Endothelial cell of umbilical vein (primary cell): ENCODE measurements around the gene PAOX. TPM values are rescaled to one million over a fixed set of nuclear protein-coding genes. Genes with fewer than 3 reads are reported as not detected.
A peak's percentile ranks its signal among the peaks of the same experiment; 100 is the strongest.

Source experiments
- BruUV-seq: library from RNA; stranded (reverse); fragments of 400-500 nt; replicated peaks from 2 replicates; lab custom pipeline; 2021; lab: Mats Ljungman, UMichigan
- CTCF ChIA-PET: fragments of 300-600, 350-600 bp; sonication (Branson Sonifier 250); formaldehyde crosslinking; loops from one replicate; lab custom pipeline; 2021; ENCODE audit warnings: antibody characterized with exemption, inconsistent platforms; lab: Charles Lee
- POLR2A ChIA-PET: fragments of 300-600, 350-600 bp; sonication (Branson Sonifier 250); formaldehyde crosslinking; loops from one replicate; lab custom pipeline; 2021; ENCODE audit warnings: antibody characterized with exemption, inconsistent platforms; lab: Charles Lee
- DNase-seq: peaks from one replicate; pipeline ENCODE4 v3.0.0-alpha.2; 2011; ENCODE audit warnings: low read depth, low spot score
- FAIRE-seq: peaks from 2 replicates; lab custom pipeline; 2011; peaks lifted over from hg19 to GRCh38; lab: Jason Lieb, UNC
- H2AFZ ChIP-seq: 2 replicates; pipeline ENCODE4 v1.6.0; 2012; ENCODE audit warnings: low read depth, low read length, control low read depth, inconsistent platforms
- H3K27ac ChIP-seq: 2 replicates; pipeline ENCODE4 v1.5.1; 2011; ENCODE audit warnings: low read depth, mild to moderate bottlenecking, control low read depth, low read length, moderate library complexity; ENCODE audit not compliant: insufficient read depth
- H3K27me3 ChIP-seq, 2 experiments: 2 replicates each; pipeline versions ENCODE4 v1.6.0 to v1.6.1; 2011; ENCODE audit warnings: low read length in 2 of 2, mixed read lengths in 1 of 2; ENCODE audit not compliant: control insufficient read depth in 2 of 2, insufficient read depth in 2 of 2
- H3K36me3 ChIP-seq, 2 experiments: 2 replicates in 1 of 2; 3 replicates in 1 of 2; pipeline ENCODE4 v1.5.1; 2011; ENCODE audit warnings: low read length in 2 of 2, mild to moderate bottlenecking in 1 of 2, moderate library complexity in 1 of 2; ENCODE audit not compliant: control insufficient read depth in 2 of 2, insufficient read depth in 2 of 2; ENCODE audit errors: extremely low read depth in 1 of 2
- H3K4me1 ChIP-seq: 3 replicates; pipeline ENCODE4 v1.5.1; 2011; ENCODE audit warnings: mild to moderate bottlenecking, low read length; ENCODE audit not compliant: control insufficient read depth, insufficient read depth; ENCODE audit errors: extremely low read depth
- H3K4me2 ChIP-seq: 2 replicates; pipeline ENCODE4 v1.6.1; 2011; ENCODE audit warnings: low read length, control low read depth, mixed read lengths; ENCODE audit not compliant: insufficient read depth
- H3K4me3 ChIP-seq, 3 experiments: fragments of 200-600 bp in 1 of 3; sonication (generic), shearing (Covaris generic) in 1 of 3; replicated peaks in 1 of 3; 2 replicates each; pipeline ENCODE4 v1.5.1; 2011 to 2016; ENCODE audit warnings: control low read depth in 3 of 3, low read length in 3 of 3, mild to moderate bottlenecking in 2 of 3, inconsistent platforms in 1 of 3, low read depth in 1 of 3, moderate library complexity in 1 of 3; ENCODE audit not compliant: insufficient read depth in 1 of 3
- H3K79me2 ChIP-seq: 2 replicates; pipeline ENCODE4 v1.6.0; 2012; ENCODE audit warnings: low read length, inconsistent platforms; ENCODE audit not compliant: control insufficient read depth, insufficient read depth
- H3K9ac ChIP-seq: replicated peaks from 2 replicates; pipeline ENCODE3; 2011; ENCODE audit warnings: low read length, control low read depth; ENCODE audit not compliant: insufficient read depth; ENCODE audit errors: extremely low read depth
- H3K9me1 ChIP-seq: replicated peaks from 3 replicates; pipeline ENCODE4 v1.6.0; 2011; ENCODE audit warnings: mild to moderate bottlenecking, low read length; ENCODE audit not compliant: control insufficient read depth, insufficient read depth; ENCODE audit errors: extremely low read depth
- H3K9me3 ChIP-seq: replicated peaks from 2 replicates; pipeline ENCODE4 v1.5.1; 2012; ENCODE audit warnings: low read length, inconsistent platforms; ENCODE audit not compliant: control insufficient read depth, insufficient read depth
- H4K20me1 ChIP-seq: replicated peaks from 2 replicates; pipeline ENCODE3; 2011; ENCODE audit warnings: mild to moderate bottlenecking, low read length; ENCODE audit not compliant: control insufficient read depth, insufficient read depth; ENCODE audit errors: extremely low read depth
- EZH2 ChIP-seq: IDR thresholded peaks from 2 replicates; pipeline ENCODE4 v1.6.1; 2012; ENCODE audit warnings: borderline replicate concordance, low read depth, mild to moderate bottlenecking, moderate library complexity, low read length, inconsistent platforms; ENCODE audit not compliant: severe bottlenecking
- FOS ChIP-seq: IDR thresholded peaks from 2 replicates; pipeline ENCODE4 v1.6.1; 2011; ENCODE audit warnings: mild to moderate bottlenecking, low read length, moderate library complexity, borderline replicate concordance; ENCODE audit not compliant: insufficient read depth
- GATA2 ChIP-seq: IDR thresholded peaks from 2 replicates; pipeline ENCODE4 v1.7.0; 2011; ENCODE audit warnings: low read depth, mild to moderate bottlenecking, moderate library complexity, mixed read lengths, low read length; ENCODE audit not compliant: insufficient read length, insufficient read depth
- JUN ChIP-seq: IDR thresholded peaks from 2 replicates; pipeline ENCODE4 v1.6.1; 2011; ENCODE audit warnings: borderline replicate concordance, low read depth; ENCODE audit not compliant: insufficient read length, insufficient read depth
- MAX ChIP-seq: IDR thresholded peaks from 2 replicates; pipeline ENCODE4 v1.6.1; 2011; ENCODE audit not compliant: insufficient read depth, insufficient read length
- MYC ChIP-seq: IDR thresholded peaks from one replicate; pipeline ENCODE4 v1.6.1; 2011; ENCODE audit warnings: mild to moderate bottlenecking, low read depth, low read length
- POLR2AphosphoS5 ChIP-seq: IDR thresholded peaks from 2 replicates; pipeline ENCODE4 v1.6.1; 2012; ENCODE audit warnings: low read depth, mild to moderate bottlenecking, control low read depth, low read length, moderate library complexity; ENCODE audit not compliant: insufficient read depth
- dilution Hi-C: fragments of 300-500 bp; cut with MboI; formaldehyde crosslinking; loops from one replicate; pipeline ENCODE4 v1.15.0; 2019; ENCODE audit warnings: low sequenced_read_pairs; ENCODE audit not compliant: extremely low pct_ligation_motif_present
- intact Hi-C: fragments of 100-400 bp; cut with micrococcal nuclease; formaldehyde crosslinking; loops from one replicate; pipeline ENCODE4 v1.10.0; 2022
- polyA plus RNA-seq, 4 experiments: library from polyadenylated mRNA; depleted of rRNA in 3 of 4; stranded (reverse) in 3 of 4; unstranded in 1 of 4; fragments of >200 nt; gene quantifications; 2 replicates each; pipeline versions ENCODE4 v1.2.1 to v1.2.3, GENCODE V29; 2011 to 2012; ENCODE audit warnings: missing spikeins in 1 of 4
- total RNA-seq: library from RNA; stranded (reverse); gene quantifications from 2 replicates; pipeline ENCODE4 v1.2.3, GENCODE V29; 2021
- TF ChIP-seq, protein P1 (sequence below), 2 donors: IDR thresholded peaks; 1 replicate in 1 of 2; 2 replicates in 1 of 2; pipeline ENCODE4 v1.5.1; 2011; ENCODE audit warnings: low read length in 2 of 2, mild to moderate bottlenecking in 2 of 2, moderate library complexity in 2 of 2, control low read depth in 1 of 2, inconsistent platforms in 1 of 2, low read depth in 1 of 2; ENCODE audit not compliant: insufficient read depth in 1 of 2; ENCODE audit errors: extremely low read depth in 1 of 2

Gene PAOX
- total and polyA plus RNA-seq, 2 donors (not counting 3 experiments of a cell fraction or from before 2014, with no cell fraction given): 2.6 to 3.8 TPM

DNA sequence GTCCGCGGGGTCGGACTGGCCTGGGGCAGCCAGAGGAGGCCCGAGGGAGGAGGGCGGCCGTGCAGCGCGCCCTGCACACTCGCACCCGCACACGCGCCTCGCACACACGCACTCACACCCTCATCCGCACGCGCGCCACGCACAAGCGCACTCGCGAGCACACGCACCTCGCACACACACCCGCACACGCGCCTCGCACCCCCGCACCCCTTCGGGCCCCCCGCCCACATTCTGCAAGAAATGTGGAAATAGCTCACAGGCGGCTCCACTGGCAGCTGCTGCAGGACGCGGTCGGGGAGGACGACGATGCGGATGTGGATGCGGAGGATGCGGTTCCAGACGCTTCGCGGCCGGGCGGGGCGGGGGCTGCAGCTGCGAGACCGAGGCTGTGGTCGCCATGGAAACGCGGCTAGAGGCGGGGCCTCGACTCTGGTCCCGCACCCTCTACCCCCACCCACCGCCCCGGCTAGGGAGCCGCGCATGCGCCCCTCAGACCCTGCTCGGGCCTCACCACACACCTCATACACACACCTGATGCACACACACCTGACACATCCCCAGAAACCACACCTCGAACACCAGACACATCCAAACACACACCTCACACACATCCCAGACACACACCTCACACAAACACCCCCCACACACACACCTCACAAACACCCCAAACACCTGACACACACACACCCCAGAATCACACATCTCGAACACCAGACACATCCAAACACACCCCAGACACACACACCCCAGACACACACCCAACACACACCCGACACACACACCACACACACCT, 42.3 kb upstream of the PAOX start, which contains the start of gene CALY:
TSS of gene CALY (minus strand) at position 320 of the 793 bp plus-strand sequence. CDS start 7,907 bp downstream, outside the sequence.
- CTCF ChIA-PET: no interaction called here
- H2AFZ ChIP-seq: no peak within 1 kb of the TSS
- H3K9ac ChIP-seq: no peak within 1 kb of the TSS
- no peaks in the 10 kb centered on the region for H4K20me1 ChIP-seq
- H3K36me3 ChIP-seq: no peaks in the 10 kb centered on the region
- H3K27me3 ChIP-seq: peaks cover 17 to 36% of the 10 kb centered on the region in 2 experiments
- H3K9me1 ChIP-seq: no peaks in the 10 kb centered on the region
- H3K79me2 ChIP-seq: no peaks in the 10 kb centered on the region
- H3K27ac ChIP-seq: no peak within 1 kb of the TSS
- H3K4me3 ChIP-seq: no peak within 1 kb of the TSS
- FAIRE-seq: no peak
- no peaks in the 10 kb centered on the region for H3K9me3 ChIP-seq
- TF ChIP-seq GATA2: no peak
- no peak for TF ChIP-seq MAX
- TF ChIP-seq MYC: no peak
- peak; percentile 72 for TF ChIP-seq EZH2
- TF ChIP-seq FOS: no peak
- no peak for TF ChIP-seq POLR2AphosphoS5
- POLR2A ChIA-PET: no interaction called here
- no peaks in the 10 kb centered on the region for H3K4me1 ChIP-seq
- no TSS peak for BruUV-seq
- no peak for DNase-seq
- intact Hi-C loops: no loop called here
- no peak within 1 kb of the TSS for H3K4me2 ChIP-seq
- dilution Hi-C loops: no loop called here

- Histone ChIP-seq H3K4me2 (no peak overlapping the region), H3K4me3 (no peak overlapping the region), H2AFZ (no peak overlapping the region), H3K27ac (no peak overlapping the region), H3K36me3 (no peaks in the 10 kb centered on the region), H3K79me2 (no peaks in the 10 kb centered on the region), H3K9ac (no peak overlapping the region), H3K4me1 (no peaks in the 10 kb centered on the region), H4K20me1 (no peaks in the 10 kb centered on the region), H3K27me3 (peaks cover 13 to 35% of the 10 kb centered on the region in 2 experiments), H3K9me1 (no peaks in the 10 kb centered on the region), H3K9me3 (no peaks in the 10 kb centered on the region)
- dilution Hi-C loops (no loop called here), intact Hi-C loops (no loop called here)
- ChIA-PET CTCF (no interaction called here), POLR2A (no interaction called here)
- no peak for TF ChIP-seq GATA2
- no peak for TF ChIP-seq FOS
- TF ChIP-seq POLR2AphosphoS5: no peak
- TF ChIP-seq JUN: no peak
- TF ChIP-seq EZH2: no peak
- no peak for TF ChIP-seq MAX
- TF ChIP-seq, protein P1, sequence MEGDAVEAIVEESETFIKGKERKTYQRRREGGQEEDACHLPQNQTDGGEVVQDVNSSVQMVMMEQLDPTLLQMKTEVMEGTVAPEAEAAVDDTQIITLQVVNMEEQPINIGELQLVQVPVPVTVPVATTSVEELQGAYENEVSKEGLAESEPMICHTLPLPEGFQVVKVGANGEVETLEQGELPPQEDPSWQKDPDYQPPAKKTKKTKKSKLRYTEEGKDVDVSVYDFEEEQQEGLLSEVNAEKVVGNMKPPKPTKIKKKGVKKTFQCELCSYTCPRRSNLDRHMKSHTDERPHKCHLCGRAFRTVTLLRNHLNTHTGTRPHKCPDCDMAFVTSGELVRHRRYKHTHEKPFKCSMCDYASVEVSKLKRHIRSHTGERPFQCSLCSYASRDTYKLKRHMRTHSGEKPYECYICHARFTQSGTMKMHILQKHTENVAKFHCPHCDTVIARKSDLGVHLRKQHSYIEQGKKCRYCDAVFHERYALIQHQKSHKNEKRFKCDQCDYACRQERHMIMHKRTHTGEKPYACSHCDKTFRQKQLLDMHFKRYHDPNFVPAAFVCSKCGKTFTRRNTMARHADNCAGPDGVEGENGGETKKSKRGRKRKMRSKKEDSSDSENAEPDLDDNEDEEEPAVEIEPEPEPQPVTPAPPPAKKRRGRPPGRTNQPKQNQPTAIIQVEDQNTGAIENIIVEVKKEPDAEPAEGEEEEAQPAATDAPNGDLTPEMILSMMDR (IDR thresholded peaks at IDR 0.05; ENCODE audit: extremely low read depth in 1 of 2, insufficient read depth in 1 of 2, low read depth in 1 of 2, low read length in 2 of 2): no peak
- no peak for TF ChIP-seq MYC
- DNase-seq (no peak), FAIRE-seq (no peak)
- BruUV-seq: no TSS peak
These were observed 41.7 kb upstream of the PAOX start for GRCh38 chr10:133337370-133337725.
